ENCODE data around the gene GNGT1. TPM values are rescaled to one million over a fixed set of nuclear protein-coding genes. Genes with fewer than 3 reads are reported as not detected.

Gene GNGT1
- total and polyA plus RNA-seq, 2 of the 13 experiments (the other 11 are each of a cell fraction or from before 2014, with no cell fraction given) = not detected

DNA sequence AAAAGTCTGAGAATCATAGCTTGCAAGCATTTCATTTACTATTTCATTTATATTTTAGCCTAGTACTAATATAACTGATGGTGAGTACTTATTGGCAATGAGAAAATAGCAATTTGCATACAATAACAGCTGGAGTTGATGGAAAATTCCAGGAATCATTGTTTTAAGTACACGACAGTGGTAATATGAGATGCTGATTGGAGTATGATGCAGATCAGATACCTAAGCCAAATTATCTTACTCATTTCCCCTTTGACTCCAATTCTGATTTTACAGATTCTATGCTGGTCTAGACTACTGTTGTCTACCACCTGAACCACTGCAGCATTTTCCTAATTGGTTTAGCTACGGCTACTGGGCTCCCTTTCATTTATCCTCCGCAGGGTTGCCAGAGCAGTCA is 51.8 kb downstream of the GNGT1 start:
- DNase-seq (ENCODE audit: low spot score) = no peak
- no peaks in the 10 kb centered on the region for H3K36me3 ChIP-seq (replicated peaks in 1 of 2; ENCODE audit: control insufficient read depth in 1 of 2, insufficient read depth in 2 of 2, low read length in 2 of 2)
- ChIA-PET POLR2A (no interaction called here), CTCF (ENCODE audit: low intra/inter-chr PET ratio, low total read pairs) (no interaction called here)
- no peaks in the 10 kb centered on the region for H3K9me3 ChIP-seq (ENCODE audit: low read length)
- no peak overlapping the region for H3K4me2 ChIP-seq (ENCODE audit: low read depth, low read length)
- no peaks in the 10 kb centered on the region for H3K4me1 ChIP-seq (ENCODE audit: insufficient read depth, low read length)
- H3K4me3 ChIP-seq (replicated peaks in 1 of 3; ENCODE audit: insufficient read depth in 1 of 3, low read depth in 2 of 3, low read length in 3 of 3) = no peak overlapping the region
- no peak overlapping the region for H2AFZ ChIP-seq (ENCODE audit: low read length)
- no peaks in the 10 kb centered on the region for H3K79me2 ChIP-seq (ENCODE audit: insufficient read depth, low read length)
- intact Hi-C loops (cut with micrococcal nuclease; ENCODE audit: unreplicated experiment) = no loop called here
- FAIRE-seq = no peak
- WGBS (ENCODE audit: low lambda C conversion rate) = 6% methylated on average over 3 of the region's 3 CpGs
- BruUV-seq (replicated peaks) = no TSS peak
- in situ Hi-C loops (cut with HindIII; ENCODE audit: extremely low pct_ligation_motif_present, low pct_unique_long_range_greater_than_20kb) = no loop called here
- H3K27me3 ChIP-seq (ENCODE audit: control insufficient read depth in 1 of 2, insufficient read depth in 2 of 2, low read length in 2 of 2) = 0 out of 5 replicates have a peak, but pooled peaks cover 0 to 2% of the 10 kb centered on the region in 2 experiments
- no peaks in the 10 kb centered on the region for H4K20me1 ChIP-seq (ENCODE audit: insufficient read depth, low read length)
- TF ChIP-seq SATB2 (CRISPR knock-in tag; IDR thresholded peaks at IDR 0.05) = no peak
- no peak for TF ChIP-seq U2AF1 (optimal IDR thresholded peaks at IDR 0.05; ENCODE audit: low read depth, low read length)
- ATAC-seq = no peak
- H3K9ac ChIP-seq (ENCODE audit: insufficient read depth, low read depth, low read length) = no peak overlapping the region
- H3K27ac ChIP-seq (ENCODE audit: extremely low read length, insufficient read depth, low read length) = no peak overlapping the region

DNA sequence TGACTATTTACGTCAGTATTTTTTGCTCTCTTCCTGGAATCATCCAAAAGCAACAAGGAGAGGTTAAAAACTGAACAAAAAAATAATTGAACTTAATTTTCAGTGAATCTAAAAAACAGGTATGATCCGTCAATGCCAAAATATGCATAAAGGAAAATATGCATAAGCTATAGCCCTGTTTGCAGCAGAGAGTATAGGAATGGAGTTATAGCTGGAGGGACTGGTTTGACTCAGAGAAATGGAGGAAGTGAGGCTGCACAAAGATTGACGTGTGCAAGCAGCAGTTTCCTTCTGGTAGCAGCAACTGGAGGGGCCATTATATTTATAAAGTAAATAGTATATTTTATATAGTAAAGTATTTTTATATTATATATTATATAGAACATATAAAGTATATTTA is 52.3 kb downstream of the GNGT1 start:
- ChIA-PET POLR2A (no interaction called here), CTCF (ENCODE audit: low intra/inter-chr PET ratio, low total read pairs) (no interaction called here)
- no peaks in the 10 kb centered on the region for H3K9me3 ChIP-seq (ENCODE audit: low read length)
- no peak overlapping the region for H3K4me2 ChIP-seq (ENCODE audit: low read depth, low read length)
- ATAC-seq (no peak), DNase-seq (ENCODE audit: low spot score) (no peak), FAIRE-seq (no peak)
- H3K27me3 ChIP-seq (ENCODE audit: control insufficient read depth in 1 of 2, insufficient read depth in 2 of 2, low read length in 2 of 2) = 0 out of 5 replicates have a peak, but pooled peaks cover 0 to 2% of the 10 kb centered on the region in 2 experiments
- H3K9ac ChIP-seq (ENCODE audit: insufficient read depth, low read depth, low read length) = no peak overlapping the region
- no TSS peak for BruUV-seq (replicated peaks)
- H3K4me1 ChIP-seq (ENCODE audit: insufficient read depth, low read length) = no peaks in the 10 kb centered on the region
- no peaks in the 10 kb centered on the region for H3K36me3 ChIP-seq (replicated peaks in 1 of 2; ENCODE audit: control insufficient read depth in 1 of 2, insufficient read depth in 2 of 2, low read length in 2 of 2)
- intact Hi-C loops (cut with micrococcal nuclease; ENCODE audit: unreplicated experiment) (no loop called here), in situ Hi-C loops (cut with HindIII; ENCODE audit: extremely low pct_ligation_motif_present, low pct_unique_long_range_greater_than_20kb) (no loop called here)
- H3K27ac ChIP-seq (ENCODE audit: extremely low read length, insufficient read depth, low read length) = no peak overlapping the region
- no peaks in the 10 kb centered on the region for H3K79me2 ChIP-seq (ENCODE audit: insufficient read depth, low read length)
- no peak overlapping the region for H2AFZ ChIP-seq (ENCODE audit: low read length)
- no peaks in the 10 kb centered on the region for H4K20me1 ChIP-seq (ENCODE audit: insufficient read depth, low read length)
- no peak overlapping the region for H3K4me3 ChIP-seq (replicated peaks in 1 of 3; ENCODE audit: insufficient read depth in 1 of 3, low read depth in 2 of 3, low read length in 3 of 3)
- WGBS (ENCODE audit: low lambda C conversion rate) = 13% methylated on average over 3 of the region's 3 CpGs
- TF ChIP-seq, protein P1, sequence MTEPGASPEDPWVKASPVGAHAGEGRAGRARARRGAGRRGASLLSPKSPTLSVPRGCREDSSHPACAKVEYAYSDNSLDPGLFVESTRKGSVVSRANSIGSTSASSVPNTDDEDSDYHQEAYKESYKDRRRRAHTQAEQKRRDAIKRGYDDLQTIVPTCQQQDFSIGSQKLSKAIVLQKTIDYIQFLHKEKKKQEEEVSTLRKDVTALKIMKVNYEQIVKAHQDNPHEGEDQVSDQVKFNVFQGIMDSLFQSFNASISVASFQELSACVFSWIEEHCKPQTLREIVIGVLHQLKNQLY (CRISPR knock-in tag; IDR thresholded peaks at IDR 0.05) = no peak
- TF ChIP-seq ZNF160 (CRISPR knock-in tag; IDR thresholded peaks at IDR 0.05) = no peak
- TF ChIP-seq POLR2AphosphoS2 (IDR thresholded peaks at IDR 0.05; ENCODE audit: low read depth, low read length) = no peak
- no peak for TF ChIP-seq GZF1 (CRISPR knock-in tag; IDR thresholded peaks at IDR 0.05)
- TF ChIP-seq, protein P2, sequence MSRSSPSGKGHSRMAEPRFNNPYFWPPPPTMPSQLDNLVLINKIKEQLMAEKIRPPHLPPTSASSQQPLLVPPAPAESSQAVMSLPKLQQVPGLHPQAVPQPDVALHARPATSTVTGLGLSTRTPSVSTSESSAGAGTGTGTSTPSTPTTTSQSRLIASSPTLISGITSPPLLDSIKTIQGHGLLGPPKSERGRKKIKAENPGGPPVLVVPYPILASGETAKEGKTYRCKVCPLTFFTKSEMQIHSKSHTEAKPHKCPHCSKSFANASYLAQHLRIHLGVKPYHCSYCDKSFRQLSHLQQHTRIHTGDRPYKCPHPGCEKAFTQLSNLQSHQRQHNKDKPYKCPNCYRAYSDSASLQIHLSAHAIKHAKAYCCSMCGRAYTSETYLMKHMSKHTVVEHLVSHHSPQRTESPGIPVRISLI (CRISPR knock-in tag; IDR thresholded peaks at IDR 0.05; ENCODE audit: borderline replicate concordance) = no peak
- TF ChIP-seq ONECUT2 (CRISPR knock-in tag; IDR thresholded peaks at IDR 0.05) = no peak
- no peak for TF ChIP-seq SP1 (IDR thresholded peaks at IDR 0.05)
- TF ChIP-seq SP1 (CRISPR knock-in tag; IDR thresholded peaks at IDR 0.05) = no peak
- no peak for TF ChIP-seq EEA1 (CRISPR knock-in tag; IDR thresholded peaks at IDR 0.05; ENCODE audit: borderline replicate concordance)
- no peak for TF ChIP-seq SNRNP70 (IDR thresholded peaks at IDR 0.05; ENCODE audit: low read depth, low read length)
- no peak for TF ChIP-seq RBFOX2 (IDR thresholded peaks at IDR 0.05; ENCODE audit: low read depth, low read length)
- TF ChIP-seq, protein P3, sequence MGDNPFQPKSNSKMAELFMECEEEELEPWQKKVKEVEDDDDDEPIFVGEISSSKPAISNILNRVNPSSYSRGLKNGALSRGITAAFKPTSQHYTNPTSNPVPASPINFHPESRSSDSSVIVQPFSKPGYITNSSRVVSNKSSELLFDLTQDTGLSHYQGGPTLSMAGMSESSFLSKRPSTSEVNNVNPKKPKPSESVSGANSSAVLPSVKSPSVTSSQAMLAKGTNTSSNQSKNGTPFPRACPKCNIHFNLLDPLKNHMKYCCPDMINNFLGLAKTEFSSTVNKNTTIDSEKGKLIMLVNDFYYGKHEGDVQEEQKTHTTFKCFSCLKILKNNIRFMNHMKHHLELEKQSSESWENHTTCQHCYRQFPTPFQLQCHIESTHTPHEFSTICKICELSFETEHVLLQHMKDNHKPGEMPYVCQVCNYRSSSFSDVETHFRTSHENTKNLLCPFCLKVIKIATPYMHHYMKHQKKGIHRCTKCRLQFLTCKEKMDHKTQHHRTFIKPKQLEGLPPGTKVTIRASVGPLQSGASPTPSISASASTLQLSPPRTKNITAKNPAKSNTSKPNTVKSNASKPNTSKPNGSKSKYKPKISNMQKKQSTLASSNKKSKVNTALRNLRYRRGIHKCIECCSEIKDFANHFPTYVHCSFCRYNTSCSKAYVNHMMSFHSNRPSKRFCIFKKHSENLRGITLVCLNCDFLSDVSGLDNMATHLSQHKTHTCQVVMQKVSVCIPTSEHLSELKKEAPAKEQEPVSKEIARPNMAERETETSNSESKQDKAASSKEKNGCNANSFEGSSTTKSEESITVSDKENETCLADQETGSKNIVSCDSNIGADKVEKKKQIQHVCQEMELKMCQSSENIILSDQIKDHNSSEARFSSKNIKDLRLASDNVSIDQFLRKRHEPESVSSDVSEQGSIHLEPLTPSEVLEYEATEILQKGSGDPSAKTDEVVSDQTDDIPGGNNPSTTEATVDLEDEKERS (CRISPR knock-in tag; IDR thresholded peaks at IDR 0.05) = no peak
- no peak for TF ChIP-seq ZNF510 (CRISPR knock-in tag; IDR thresholded peaks at IDR 0.05; ENCODE audit: low read depth)
- no peak for TF ChIP-seq ZMAT3 (CRISPR knock-in tag; conservative IDR thresholded peaks at IDR 0.05)
- no peak for TF ChIP-seq ZNF331 (CRISPR knock-in tag; IDR thresholded peaks at IDR 0.05)

Data from HepG2 (cell line).